NCI-H1092 (cell line): ENCODE results near the gene FHDC1.

Source experiments
- DNase-seq: peaks from one replicate; lab custom pipeline; 2025; lab: John Stamatoyannopoulos, UW

The FHDC1 gene

GRCh38 chr4:152981278-152981677, 45.2 kb downstream of the FHDC1 start:
- no peak for DNase-seq

GRCh38 chr4:152981842-152982241, 45.7 kb downstream of the FHDC1 start:
- no peak for DNase-seq

GRCh38 chr4:152983221-152983620, 47.1 kb downstream of the FHDC1 start:
- DNase-seq = no peak

- no peak for DNase-seq
Observed at GRCh38 chr4:152983774-152984411, 47.8 kb downstream of the FHDC1 start.

GRCh38 chr4:152988721-152989553, 52.8 kb downstream of the FHDC1 start:
- DNase-seq = no peak

- no peak for DNase-seq
Observed at GRCh38 chr4:152989554-152989970, 53.4 kb downstream of the FHDC1 start.

- DNase-seq = no peak
Observed at GRCh38 chr4:152990471-152991131, 54.5 kb downstream of the FHDC1 start.

GRCh38 chr4:152991398-152991797, 55.3 kb downstream of the FHDC1 start:
- no peak for DNase-seq

GRCh38 chr4:152992027-152992426, 55.9 kb downstream of the FHDC1 start:
- no peak for DNase-seq

- DNase-seq = no peak
Observed at GRCh38 chr4:152992466-152992865, 56.3 kb downstream of the FHDC1 start.

- DNase-seq = no peak
Observed at GRCh38 chr4:152994038-152994437, 57.9 kb downstream of the FHDC1 start.

- no peak for DNase-seq
Observed at GRCh38 chr4:152996111-152996571, 60.0 kb downstream of the FHDC1 start.

- DNase-seq = no peak
Observed at GRCh38 chr4:152996672-152997071, 60.5 kb downstream of the FHDC1 start.

- no peak for DNase-seq
Observed at GRCh38 chr4:152997288-152997687, 61.2 kb downstream of the FHDC1 start.

GRCh38 chr4:152997771-152998487, 61.8 kb downstream of the FHDC1 start:
- no peak for DNase-seq

- no peak for DNase-seq
Observed at GRCh38 chr4:152998861-152999260, 62.7 kb downstream of the FHDC1 start.

GRCh38 chr4:152999346-153000075, 63.4 kb downstream of the FHDC1 start:
- DNase-seq = no peak

GRCh38 chr4:153000076-153000420, 63.9 kb downstream of the FHDC1 start:
- no peak for DNase-seq

GRCh38 chr4:153001626-153002025, 65.5 kb downstream of the FHDC1 start:
- no peak for DNase-seq

- no peak for DNase-seq
Observed at GRCh38 chr4:153002110-153002509, 66.0 kb downstream of the FHDC1 start.

- no peak for DNase-seq
Observed at GRCh38 chr4:153004081-153004850, 68.1 kb downstream of the FHDC1 start.
